Measurements from ENCODE around the gene ZFP82.

GRCh38 chr19:36404498-36404897 lies 13.9 kb downstream of the ZFP82 start:
- TF ChIP-seq CTCF (conservative IDR thresholded peaks at IDR 0.05; ENCODE audit: low read depth, low read length) (no peak), EZH2phosphoT487 (IDR thresholded peaks at IDR 0.05; ENCODE audit: borderline replicate concordance, low read length) (no peak)

Measured in PC-3 (cell line).